ENCODE measurements around the gene HDAC4. TPM values are rescaled to one million over a fixed set of nuclear protein-coding genes. Genes with fewer than 3 reads are reported as not detected.

Gene HDAC4
- total and polyA plus RNA-seq, 2 of the 8 experiments (the other 6 are each of a cell fraction or from before 2014, with no cell fraction given) = 15.4 to 31.5 TPM

DNA sequence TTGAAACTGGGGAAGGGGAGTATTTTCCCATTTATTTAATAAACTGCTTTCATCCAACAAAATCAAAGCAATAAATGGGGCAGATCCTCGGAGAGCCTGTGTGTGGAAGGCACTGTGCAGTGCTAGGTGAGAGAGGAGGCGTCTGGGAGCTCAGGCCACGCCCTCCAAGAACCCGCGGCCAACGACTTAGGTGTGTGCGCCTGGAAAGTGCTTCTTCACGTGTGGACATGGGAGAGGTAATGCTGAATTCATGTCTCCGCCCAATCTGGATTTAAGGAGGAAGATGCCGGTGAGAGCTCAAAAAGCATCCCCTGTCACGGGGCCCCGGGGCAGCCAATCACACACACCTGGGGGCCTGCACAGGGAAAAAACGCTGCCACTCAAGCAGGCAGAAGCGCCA, 77.4 kb downstream of the HDAC4 start (continued):
- TF ChIP-seq CHD7 (IDR thresholded peaks at IDR 0.05; ENCODE audit: insufficient replicate concordance, low read length) (no peak), CTBP2 (IDR thresholded peaks at IDR 0.05; ENCODE audit: borderline replicate concordance, insufficient read depth, insufficient read length, low read length) (no peak)

Data from H1 (cell line).